Testis (tissue), 3 donors: ENCODE results near the gene COL4A2. TPM values are rescaled to one million over a fixed set of nuclear protein-coding genes. Genes with fewer than 3 reads are reported as not detected.

Experiments used
- DNase-seq: peaks from one replicate; pipeline ENCODE4 v3.0.0-alpha.2; 2019
- H3K27ac ChIP-seq, 2 donors: fragments of 200-600 bp; sonication (generic); one replicate each; pipeline ENCODE4 v1.5.1; 2019
- H3K27me3 ChIP-seq: fragments of 200-600 bp; sonication (generic); one replicate; pipeline ENCODE4 v1.5.1; 2019
- H3K36me3 ChIP-seq: fragments of 200-600 bp; sonication (generic); one replicate; pipeline ENCODE4 v1.5.1; 2017; ENCODE audit warnings: low read depth; ENCODE audit errors: missing control alignments
- H3K4me1 ChIP-seq: fragments of 200-600 bp; sonication (generic); one replicate; pipeline ENCODE4 v1.5.1; 2019
- H3K4me3 ChIP-seq, 2 donors: fragments of 200-600 bp; sonication (generic); one replicate each; pipeline ENCODE4 v1.5.1; 2017 to 2019
- H3K9me3 ChIP-seq: fragments of 200-600 bp; sonication (generic); one replicate; pipeline ENCODE4 v1.5.1; 2017
- POLR2A ChIP-seq: fragments of 450-650 bp; IDR thresholded peaks from one replicate; pipeline ENCODE4 v1.6.1; 2017; ENCODE audit warnings: antibody characterized with exemption, mild to moderate bottlenecking, moderate library complexity
- WGBS, 2 donors: methylation state at CpG; one replicate each; pipeline ENCODE4 v1.1.5; 2018; 5-methylcytosine and 5-hydroxymethylcytosine counted together
- intact Hi-C: fragments of 100-400 bp; cut with DNase I; formaldehyde crosslinking; loops from one replicate; pipeline ENCODE4 v1.15.1; 2023; ENCODE audit warnings: low total_unique reads
- polyA plus RNA-seq: library from polyadenylated mRNA; stranded (reverse); fragments of 350-450 nt; fragmentation: Illumina TruSeq; extraction: RNeasy Lipid Tissue Mini Kit (QIAGEN cat#74804); gene quantifications from one replicate; pipeline ENCODE4 v1.2.3, GENCODE V29; 2014; ENCODE audit warnings: low read depth, low replicate concordance; ENCODE audit not compliant: insufficient read depth
- total RNA-seq, 2 donors: library from RNA; depleted of rRNA; stranded (reverse); fragments of >200 nt; gene quantifications; one replicate each; pipeline ENCODE4 v1.2.3, GENCODE V29; 2016
- TF ChIP-seq, protein P1 (sequence below), 3 experiments: fragments of 450-650 bp in 2 of 3; fragments of 200-600 bp in 1 of 3; sonication (generic) in 1 of 3; IDR thresholded peaks; one replicate each; pipeline ENCODE4 v1.5.1; 2016 to 2019; ENCODE audit warnings: antibody characterized with exemption in 3 of 3, mild to moderate bottlenecking in 2 of 3, moderate library complexity in 1 of 3

COL4A2 gene
- total and polyA plus RNA-seq, 3 donors from 2014 or later, result 69.1 to 89.9 (median 81.0) TPM

DNA sequence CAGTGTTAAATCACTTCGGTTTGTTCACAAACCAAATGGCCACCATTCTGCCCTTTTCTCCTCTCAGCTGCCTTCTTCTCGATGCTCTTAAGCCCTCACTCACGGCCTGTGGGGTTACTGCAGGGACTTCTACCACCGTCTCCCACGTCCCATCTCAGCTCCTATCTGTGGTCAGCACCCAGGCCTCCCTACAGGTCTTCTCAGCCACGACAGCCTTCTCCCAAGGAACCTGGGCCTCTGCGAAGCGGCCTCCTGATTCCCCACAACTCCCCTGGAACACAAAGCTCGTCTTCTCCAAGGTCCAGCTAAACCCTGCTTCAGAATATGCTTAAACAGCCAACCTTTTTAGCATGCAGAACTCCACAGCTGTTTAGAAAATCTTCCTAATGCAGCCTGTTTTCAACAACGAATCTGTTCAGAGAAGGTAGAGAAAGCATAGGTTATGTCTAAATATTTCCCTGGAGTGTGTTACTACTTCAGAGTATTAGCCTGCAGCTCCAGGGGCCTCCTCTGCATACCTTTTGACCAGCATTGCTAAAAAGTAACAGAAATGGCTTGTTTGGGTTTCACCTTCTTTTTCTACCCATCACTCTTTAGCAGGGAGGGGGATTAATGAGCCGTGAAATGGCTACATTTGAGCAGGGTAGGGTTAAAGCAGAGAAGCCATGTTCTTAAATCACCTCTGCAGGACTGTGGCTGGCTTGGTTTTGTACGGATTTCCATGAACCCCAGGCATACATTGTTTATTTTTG is 104.0 kb downstream of the COL4A2 start:
- H3K4me1 ChIP-seq, result peaks cover 30% of the 10 kb centered on the region
- H3K4me3 ChIP-seq, result no peak overlapping the region
- H3K36me3 ChIP-seq, result no peaks in the 10 kb centered on the region
- intact Hi-C loops, result loop anchor here (10.0 kb wide), 1 partner anchor 186 kb away; no protein-coding TSS in a partner anchor
- TF ChIP-seq POLR2A, result no peak
- TF ChIP-seq, protein P1, sequence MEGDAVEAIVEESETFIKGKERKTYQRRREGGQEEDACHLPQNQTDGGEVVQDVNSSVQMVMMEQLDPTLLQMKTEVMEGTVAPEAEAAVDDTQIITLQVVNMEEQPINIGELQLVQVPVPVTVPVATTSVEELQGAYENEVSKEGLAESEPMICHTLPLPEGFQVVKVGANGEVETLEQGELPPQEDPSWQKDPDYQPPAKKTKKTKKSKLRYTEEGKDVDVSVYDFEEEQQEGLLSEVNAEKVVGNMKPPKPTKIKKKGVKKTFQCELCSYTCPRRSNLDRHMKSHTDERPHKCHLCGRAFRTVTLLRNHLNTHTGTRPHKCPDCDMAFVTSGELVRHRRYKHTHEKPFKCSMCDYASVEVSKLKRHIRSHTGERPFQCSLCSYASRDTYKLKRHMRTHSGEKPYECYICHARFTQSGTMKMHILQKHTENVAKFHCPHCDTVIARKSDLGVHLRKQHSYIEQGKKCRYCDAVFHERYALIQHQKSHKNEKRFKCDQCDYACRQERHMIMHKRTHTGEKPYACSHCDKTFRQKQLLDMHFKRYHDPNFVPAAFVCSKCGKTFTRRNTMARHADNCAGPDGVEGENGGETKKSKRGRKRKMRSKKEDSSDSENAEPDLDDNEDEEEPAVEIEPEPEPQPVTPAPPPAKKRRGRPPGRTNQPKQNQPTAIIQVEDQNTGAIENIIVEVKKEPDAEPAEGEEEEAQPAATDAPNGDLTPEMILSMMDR (IDR thresholded peaks at IDR 0.05), result no peak
- WGBS, 2 donors, result 46 to 54% methylated on average over 12 of the region's 12 CpGs
- peak overlapping the region; percentile 60 to 84 for H3K27ac ChIP-seq
- H3K9me3 ChIP-seq, result no peaks in the 10 kb centered on the region
- no peak for DNase-seq
- no peaks in the 10 kb centered on the region for H3K27me3 ChIP-seq

DNA sequence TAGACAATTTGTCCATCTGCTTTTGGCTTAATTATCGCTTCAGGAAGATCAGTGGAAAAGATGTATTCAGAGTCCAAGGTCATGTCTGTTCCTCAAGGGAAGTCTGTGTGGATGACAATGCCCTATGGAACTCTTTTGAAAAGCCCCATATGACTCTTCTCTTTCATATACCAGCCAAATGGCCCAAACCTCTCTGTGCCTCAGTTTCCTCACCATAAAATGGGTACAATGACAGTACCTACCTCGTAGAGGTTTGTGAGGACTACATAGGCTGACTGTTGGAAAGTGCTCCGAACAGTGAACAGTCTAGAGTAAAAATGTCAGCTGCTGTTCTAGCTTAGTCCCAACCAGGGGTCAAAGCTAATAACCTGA is 104.6 kb downstream of the COL4A2 start:
- 52 to 60% methylated on average over 3 of the region's 3 CpGs for WGBS, 2 donors
- H3K9me3 ChIP-seq, result no peaks in the 10 kb centered on the region
- H3K36me3 ChIP-seq, result no peaks in the 10 kb centered on the region
- TF ChIP-seq, protein P1 (IDR thresholded peaks at IDR 0.05), result no peak
- TF ChIP-seq POLR2A, result no peak
- H3K4me3 ChIP-seq, result no peak overlapping the region
- no peaks in the 10 kb centered on the region for H3K27me3 ChIP-seq
- peaks cover 32% of the 10 kb centered on the region for H3K4me1 ChIP-seq
- DNase-seq, result no peak
- H3K27ac ChIP-seq, result peak overlapping the region; percentile 60 to 84
- intact Hi-C loops, result loop anchor here (10.0 kb wide), 1 partner anchor 187 kb away; no protein-coding TSS in a partner anchor

DNA sequence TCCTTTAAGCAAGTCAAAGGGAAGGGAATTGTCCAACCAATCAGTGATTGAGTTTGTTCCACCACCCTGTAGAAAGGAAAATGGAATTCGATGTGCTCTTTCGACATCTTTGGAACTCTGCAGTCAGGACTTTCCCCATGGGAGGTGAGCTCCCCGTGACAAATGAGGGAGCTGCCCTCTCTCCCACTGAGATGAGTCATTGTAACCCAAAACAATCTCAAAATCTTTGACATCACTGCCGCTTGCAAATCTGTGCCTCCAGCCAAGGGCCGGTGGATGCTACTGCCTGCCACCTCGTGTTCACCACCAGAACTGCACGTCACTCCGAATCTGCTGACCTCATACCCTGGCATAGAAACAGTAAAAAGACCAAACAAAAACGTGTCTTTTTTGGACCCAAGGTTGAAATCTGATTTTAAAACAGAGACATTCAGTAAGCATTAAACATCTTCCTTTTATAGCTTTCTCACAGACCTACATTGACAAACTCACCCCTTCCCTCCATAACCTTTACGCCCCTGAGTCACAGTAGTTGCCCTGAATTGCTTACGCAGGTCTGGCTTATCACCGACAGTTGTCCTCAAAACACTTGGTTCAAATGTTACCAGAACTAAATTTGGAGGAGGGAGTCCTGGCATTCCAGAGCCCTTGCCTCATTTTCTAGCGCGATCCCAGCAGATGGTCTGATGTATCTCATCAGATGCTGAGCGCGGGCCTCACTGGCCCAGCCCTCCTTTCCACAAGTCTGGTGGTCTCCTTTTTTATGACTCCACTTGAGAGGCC is 105.2 kb downstream of the COL4A2 start:
- DNase-seq, result peak; percentile 90
- TF ChIP-seq, protein P1 (IDR thresholded peaks at IDR 0.05), result peak; percentile 87 to 90 (median 90)
- TF ChIP-seq POLR2A, result no peak
- Histone ChIP-seq H3K4me3 (no peak overlapping the region), H3K27ac (peak overlapping the region; percentile 60 to 84), H3K36me3 (no peaks in the 10 kb centered on the region), H3K4me1 (peaks cover 32% of the 10 kb centered on the region), H3K27me3 (no peaks in the 10 kb centered on the region), H3K9me3 (no peaks in the 10 kb centered on the region)
- 45 to 53% methylated on average over 16 of the region's 16 CpGs for WGBS, 2 donors
- intact Hi-C loops, result loop anchor here (10.0 kb wide), 1 partner anchor 188 kb away; no protein-coding TSS in a partner anchor

GRCh38 chr13:110413016-110413675 is 106.1 kb downstream of the COL4A2 start:
- peak overlapping the region; percentile 27 to 47 for H3K27ac ChIP-seq
- TF ChIP-seq, protein P1 (IDR thresholded peaks at IDR 0.05), result no peak
- no peak for TF ChIP-seq POLR2A
- intact Hi-C loops, result loop anchor here (10.0 kb wide), 1 partner anchor 188 kb away; no protein-coding TSS in a partner anchor
- DNase-seq, result no peak
- WGBS, 2 donors, result 86 to 88% methylated on average over 15 to 17 of the region's 17 CpGs
- H3K36me3 ChIP-seq, result no peaks in the 10 kb centered on the region
- no peaks in the 10 kb centered on the region for H3K9me3 ChIP-seq
- H3K27me3 ChIP-seq, result no peaks in the 10 kb centered on the region
- H3K4me3 ChIP-seq, result no peak overlapping the region
- peaks cover 32% of the 10 kb centered on the region for H3K4me1 ChIP-seq
